GM19463 (cell line): ENCODE results near the gene GRID1.

Source experiments
- ATAC-seq: cut with Tn5 transposase; IDR thresholded peaks from one replicate; pipeline ENCODE4 v1.9.1; 2021; ENCODE audit warnings: mild to moderate bottlenecking, moderate library complexity; ENCODE audit not compliant: unreplicated experiment

GRID1 gene

GRCh38 chr10:85920311-85920710 lies 446.3 kb downstream of the GRID1 start:
- ATAC-seq: no peak

DNA sequence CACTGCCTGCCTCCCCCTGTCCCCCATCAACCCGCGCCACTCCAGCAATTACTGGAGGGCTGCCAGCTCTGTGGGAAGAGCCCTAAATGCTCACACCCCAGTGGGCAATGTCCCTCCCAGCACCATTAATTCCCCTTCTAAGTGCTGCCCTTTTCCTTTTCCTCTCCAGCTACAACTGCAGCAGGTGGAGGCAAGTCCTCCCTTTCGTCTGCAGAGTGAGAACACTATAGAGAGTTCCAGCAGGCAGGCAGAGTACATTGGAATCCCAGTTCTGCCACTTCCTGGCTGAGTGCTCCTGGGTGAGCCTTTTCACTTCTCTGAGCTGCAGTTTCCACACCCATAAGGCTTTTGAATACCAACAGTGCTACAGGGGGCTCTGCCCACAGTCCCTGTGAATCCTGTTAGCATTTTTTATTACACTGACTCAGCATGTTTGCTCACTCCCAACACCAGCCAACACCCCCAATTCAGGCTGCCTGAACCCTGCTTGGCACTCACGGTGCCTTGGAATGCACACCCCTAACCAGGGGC lies 447.0 kb downstream of the GRID1 start:
- no peak for ATAC-seq

GRCh38 chr10:85918371-85918770 lies 448.2 kb downstream of the GRID1 start:
- ATAC-seq: no peak

DNA sequence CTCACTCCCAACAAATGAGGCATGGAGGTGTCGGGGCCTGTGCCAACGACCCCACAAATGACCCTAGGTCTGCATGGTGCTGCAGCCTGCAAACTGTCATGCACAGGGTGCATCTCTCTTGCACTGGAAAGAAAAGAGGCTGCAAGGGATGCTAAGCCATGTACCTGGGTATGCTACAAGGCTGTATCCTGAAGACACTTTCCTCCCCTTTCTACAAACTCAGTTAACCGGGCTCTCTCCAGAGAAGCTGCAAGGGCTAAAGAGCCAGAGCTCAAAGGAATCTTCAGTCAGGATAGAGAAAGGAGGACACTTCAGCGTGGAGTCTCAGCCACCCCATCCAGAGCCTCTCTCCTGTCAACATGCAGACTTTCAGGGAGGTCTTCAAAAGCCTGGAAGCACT lies 449.0 kb downstream of the GRID1 start:
- ATAC-seq: no peak

DNA sequence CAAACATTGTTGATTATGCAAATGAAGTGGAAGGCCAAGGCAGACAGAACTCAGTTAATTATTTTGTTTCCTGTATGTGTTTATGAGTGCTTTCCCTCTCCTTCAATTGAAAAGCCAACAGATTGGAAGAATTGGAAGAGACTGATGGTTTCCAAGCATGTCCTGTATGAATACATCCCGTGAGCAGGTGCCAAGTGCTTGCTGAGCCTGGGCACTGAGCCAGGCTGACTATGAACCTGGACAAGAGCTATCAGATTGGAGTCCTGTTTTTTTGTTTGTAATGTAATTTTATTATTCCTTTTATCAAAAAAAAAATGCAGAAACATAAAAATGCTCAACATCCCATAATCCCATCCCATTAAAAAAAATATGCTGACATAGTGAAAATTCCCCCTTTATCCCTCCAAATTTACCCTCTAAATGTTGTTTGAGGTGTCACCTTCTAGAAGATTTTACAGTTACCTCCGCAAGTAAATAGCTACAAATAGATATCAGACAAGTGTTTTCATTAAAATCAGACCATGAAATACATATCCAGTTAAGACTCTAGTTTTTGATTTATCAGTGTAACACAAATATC lies 449.5 kb downstream of the GRID1 start:
- ATAC-seq: no peak

DNA sequence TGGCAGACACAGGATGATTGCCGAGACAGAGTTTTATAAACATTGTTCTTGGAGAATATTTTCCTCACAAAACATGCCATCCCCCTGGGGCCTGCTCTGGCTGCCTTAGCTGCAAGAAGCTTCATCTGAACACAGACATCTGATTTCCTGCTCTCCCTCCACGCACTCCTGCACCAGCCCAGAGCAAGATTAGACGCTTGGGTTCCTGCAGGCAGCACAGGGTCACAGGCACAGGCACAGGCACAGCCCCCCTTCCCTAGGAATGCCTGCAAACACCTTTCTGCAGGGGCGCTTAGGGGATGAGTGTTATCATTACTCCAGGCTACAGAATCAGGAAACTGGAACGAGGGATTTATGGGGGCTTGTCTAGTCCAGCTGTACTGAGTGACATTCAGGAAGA lies 450.3 kb downstream of the GRID1 start:
- ATAC-seq: no peak

- ATAC-seq: no peak
These were observed 451.2 kb downstream of the GRID1 start for GRCh38 chr10:85915245-85915846.

GRCh38 chr10:85914720-85915119 lies 451.9 kb downstream of the GRID1 start:
- no peak for ATAC-seq

DNA sequence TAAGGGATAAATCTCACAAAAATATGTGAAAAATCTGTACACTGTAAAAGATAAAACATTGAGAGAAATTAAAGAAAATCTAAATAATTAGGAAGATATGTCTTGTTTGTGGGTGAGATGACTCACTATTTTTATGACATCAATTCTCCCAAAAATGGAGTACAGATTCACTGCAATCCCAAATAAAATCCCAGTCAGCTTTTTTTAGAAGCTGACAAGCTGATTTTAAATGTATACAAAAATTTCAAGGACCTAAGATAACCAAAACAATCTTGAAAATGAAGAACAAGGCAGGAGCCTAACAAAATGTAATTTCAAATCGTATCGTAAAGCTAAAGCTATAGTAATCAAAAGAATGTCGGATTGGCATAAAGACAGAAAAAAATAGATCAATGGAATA lies 458.1 kb downstream of the GRID1 start:
- ATAC-seq: no peak

DNA sequence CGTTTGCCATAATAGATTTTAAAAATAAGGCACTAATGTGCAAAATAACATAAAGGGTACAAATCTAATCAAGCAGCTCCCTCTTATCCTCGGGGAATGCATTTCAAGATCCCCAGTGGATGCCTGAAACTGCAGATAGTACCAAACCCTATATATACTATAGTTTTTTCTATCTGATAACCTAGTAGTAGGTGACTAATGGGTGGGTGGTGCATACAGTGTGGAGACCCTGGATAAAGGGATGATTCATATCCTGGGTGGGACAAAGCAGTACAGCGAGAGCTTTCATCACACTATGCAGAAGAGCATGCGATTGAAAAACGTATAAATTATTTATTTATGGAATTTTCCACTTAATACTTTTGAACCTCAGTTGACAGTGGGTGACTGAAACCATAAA lies 464.5 kb downstream of the GRID1 start:
- no peak for ATAC-seq

- no peak for ATAC-seq
These were observed 465.0 kb downstream of the GRID1 start for GRCh38 chr10:85901599-85901998.

DNA sequence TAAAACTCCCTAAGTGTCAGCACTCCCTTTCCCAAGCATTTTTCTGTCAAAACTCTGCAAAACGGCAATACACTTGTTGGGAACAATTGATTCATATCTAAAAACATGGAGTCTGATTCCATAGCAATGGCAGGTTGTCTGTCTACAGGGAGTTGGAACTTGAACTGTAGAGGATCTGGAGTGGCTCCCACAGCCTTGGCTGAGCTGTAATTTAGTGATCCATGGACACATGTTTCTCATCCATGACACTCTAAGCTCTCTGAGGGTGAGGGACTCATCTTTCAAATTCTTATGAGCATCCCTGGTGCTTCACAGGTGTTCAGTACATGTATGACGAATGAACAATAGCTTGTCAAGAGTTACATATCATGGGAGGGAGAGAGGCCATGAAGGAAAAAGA lies 466.1 kb downstream of the GRID1 start:
- no peak for ATAC-seq

DNA sequence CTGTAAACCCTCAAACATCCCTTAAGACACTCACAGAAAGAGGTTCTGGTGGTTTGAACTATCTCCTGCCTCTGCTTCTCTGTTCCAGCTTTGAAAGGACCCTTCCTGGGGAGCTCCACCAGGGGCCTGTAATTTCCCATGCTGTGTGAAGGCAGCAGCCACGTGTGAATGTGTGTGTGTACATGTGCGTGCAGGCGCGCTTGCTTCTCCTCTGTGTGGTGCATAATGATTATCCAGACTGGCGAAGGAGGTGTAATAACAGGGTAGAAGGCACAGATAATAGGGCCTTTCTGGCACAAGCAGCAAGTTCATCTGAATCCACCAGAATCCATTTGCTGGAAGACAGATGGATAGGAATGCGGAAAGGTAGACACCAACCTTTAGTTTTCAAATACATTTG lies 466.5 kb downstream of the GRID1 start:
- no peak for ATAC-seq

- ATAC-seq: no peak
These were observed 475.1 kb downstream of the GRID1 start for GRCh38 chr10:85891472-85891871.

GRCh38 chr10:85888559-85888958 lies 478.0 kb downstream of the GRID1 start:
- ATAC-seq: no peak

GRCh38 chr10:85888004-85888403 lies 478.6 kb downstream of the GRID1 start:
- ATAC-seq: no peak

- ATAC-seq: no peak
These were observed 492.4 kb downstream of the GRID1 start for GRCh38 chr10:85874208-85874607.

- ATAC-seq: no peak
These were observed 493.5 kb downstream of the GRID1 start for GRCh38 chr10:85873063-85873462.

DNA sequence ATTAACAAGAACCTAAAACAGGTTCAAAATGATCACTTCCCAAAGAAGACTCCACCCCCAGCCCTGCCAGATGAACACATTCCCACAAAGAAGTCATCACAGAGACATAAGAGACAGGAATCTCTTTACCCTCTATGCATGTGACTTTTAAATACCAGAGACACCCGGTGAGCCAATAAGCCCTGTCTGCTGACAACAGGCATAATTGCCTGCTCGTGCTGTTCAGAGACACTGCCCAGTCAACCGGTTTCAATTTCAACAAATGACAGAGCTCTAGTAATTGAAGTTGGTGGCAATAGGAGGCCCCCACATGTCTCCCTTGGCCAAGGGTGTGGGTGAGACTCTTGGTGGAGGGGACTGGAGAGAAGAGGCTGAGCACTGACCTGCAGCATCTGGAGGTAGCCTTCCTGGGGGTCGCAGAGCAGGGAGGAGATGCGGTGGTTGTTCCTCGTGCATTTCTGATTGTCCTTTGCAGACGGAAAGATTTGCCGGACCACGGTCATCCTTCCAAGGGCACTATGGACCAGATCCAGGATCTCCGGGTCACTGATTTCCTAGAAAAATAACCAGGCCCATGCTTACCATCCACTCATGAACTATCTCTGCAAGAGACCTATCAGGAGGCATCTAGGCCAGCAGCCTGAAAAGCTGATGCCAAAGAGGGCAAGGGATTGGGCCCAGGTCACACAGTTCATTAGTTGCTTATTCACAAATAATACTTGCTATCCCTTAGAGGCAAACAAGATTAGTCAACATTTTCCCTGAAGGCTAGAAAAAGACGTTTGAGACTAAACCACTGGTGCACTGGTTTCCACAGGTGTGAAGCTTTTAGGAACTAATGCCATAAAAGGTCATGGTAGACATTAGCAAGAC lies 497.7 kb downstream of the GRID1 start:
- ATAC-seq: no peak

DNA sequence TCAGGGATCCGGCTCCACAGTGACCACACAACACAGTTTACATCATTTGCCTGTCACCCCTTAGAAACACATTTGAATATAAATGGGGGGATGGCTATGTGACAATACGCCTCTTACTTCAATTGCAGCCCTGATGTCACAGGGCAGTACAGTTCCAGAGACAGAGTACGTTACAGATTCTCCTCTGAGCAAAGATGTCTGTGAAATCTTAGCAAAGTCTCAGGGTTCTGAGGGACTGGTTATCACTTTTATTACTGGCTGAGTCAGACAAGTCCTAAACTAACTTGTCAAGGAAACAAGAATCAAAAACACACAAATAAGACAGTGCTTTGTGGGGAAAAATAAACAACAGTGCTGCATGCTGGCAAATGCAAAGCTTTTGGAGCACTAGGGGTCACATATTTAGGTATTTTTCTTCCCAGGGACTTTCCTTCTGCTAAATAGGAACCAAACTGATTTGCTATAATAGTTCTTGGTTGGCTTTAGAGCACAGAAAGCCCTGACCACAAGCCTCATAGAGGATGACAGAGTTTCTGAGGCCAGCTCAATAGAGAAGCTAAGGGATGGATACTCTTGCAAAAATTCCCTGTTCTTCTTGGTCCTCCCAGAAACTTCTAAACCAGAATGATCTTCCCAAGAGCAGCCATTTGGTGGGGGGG lies 501.6 kb downstream of the GRID1 start:
- no peak for ATAC-seq

DNA sequence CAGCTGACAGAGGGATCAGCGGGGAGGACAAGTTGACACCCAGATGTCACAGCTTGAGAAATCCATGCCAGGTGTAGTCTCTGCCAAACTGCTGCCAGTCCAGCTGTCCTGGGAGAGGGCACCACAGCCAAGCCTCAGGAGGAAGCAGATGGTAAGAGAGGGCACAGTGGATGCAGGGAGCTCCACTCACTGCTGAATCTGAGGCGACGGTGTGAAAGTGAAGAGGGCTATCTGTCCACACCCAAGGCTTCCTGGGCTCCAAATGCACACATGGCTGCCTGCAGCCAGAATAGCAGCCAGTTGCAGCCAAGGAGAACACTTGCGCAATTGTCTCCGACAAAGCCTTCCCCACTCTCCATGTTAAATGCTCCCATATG lies 502.4 kb downstream of the GRID1 start:
- ATAC-seq: no peak
